HG03354 (cell line): ENCODE data around the gene MESD.
A peak's percentile ranks its signal among the peaks of the same experiment; 100 is the strongest.

Experiments used
- ATAC-seq: cut with Tn5 transposase; IDR thresholded peaks from one replicate; pipeline ENCODE4 v1.9.1; 2021; ENCODE audit warnings: mild to moderate bottlenecking; ENCODE audit not compliant: unreplicated experiment, poor library complexity, severe bottlenecking

Gene MESD

GRCh38 chr15:80989518-80990478 lies at the start of gene MESD:
MESD (minus strand) TSS chr15:80989819; CDS start chr15:80989791, 28 bp downstream.
- ATAC-seq = peak; percentile 97

GRCh38 chr15:81038975-81039607 lies 49.5 kb upstream of the MESD start:
- ATAC-seq = no peak

- no peak for ATAC-seq
Measured at GRCh38 chr15:81037952-81038743, 48.5 kb upstream of the MESD start.

- no peak for ATAC-seq
Measured at GRCh38 chr15:81033508-81033907, 43.9 kb upstream of the MESD start.

GRCh38 chr15:81032818-81033217 lies 43.2 kb upstream of the MESD start:
- no peak for ATAC-seq

GRCh38 chr15:81032355-81032754 lies 42.7 kb upstream of the MESD start:
- no peak for ATAC-seq

- no peak for ATAC-seq
Measured at GRCh38 chr15:81031203-81031602, 41.6 kb upstream of the MESD start.

- ATAC-seq = no peak
Measured at GRCh38 chr15:81030301-81030750, 40.7 kb upstream of the MESD start.

GRCh38 chr15:81029414-81030300 lies 40.0 kb upstream of the MESD start:
- no peak for ATAC-seq

GRCh38 chr15:81026836-81027599 lies 37.4 kb upstream of the MESD start:
- no peak for ATAC-seq

GRCh38 chr15:81025721-81026370 lies 36.2 kb upstream of the MESD start:
- ATAC-seq = no peak

GRCh38 chr15:81024936-81025335 lies 35.3 kb upstream of the MESD start:
- ATAC-seq = no peak

- no peak for ATAC-seq
Measured at GRCh38 chr15:81024265-81024872, 34.8 kb upstream of the MESD start.

GRCh38 chr15:81023483-81024264 lies 34.1 kb upstream of the MESD start:
- ATAC-seq = peak; percentile 93

GRCh38 chr15:81021321-81021720 lies 31.7 kb upstream of the MESD start:
- no peak for ATAC-seq

- ATAC-seq = no peak
Measured at GRCh38 chr15:81018197-81018596, 28.6 kb upstream of the MESD start.
